Hepatocyte (in vitro differentiated cells): ENCODE data around the gene ASPSCR1. TPM values are rescaled to one million over a fixed set of nuclear protein-coding genes. Genes with fewer than 3 reads are reported as not detected.

ENCODE experiments used
- DNase-seq: peaks from one replicate; pipeline ENCODE4 v3.0.0-alpha.2; 2016; ENCODE audit warnings: low spot score
- H2AFZ ChIP-seq: fragments of 200-600 bp; sonication (generic); 2 replicates; pipeline ENCODE4 v1.6.0; 2016; ENCODE audit warnings: antibody characterized with exemption, mild to moderate bottlenecking
- H3K27ac ChIP-seq: fragments of 200-600 bp; sonication (generic); 2 replicates; pipeline ENCODE4 v1.5.1; 2016; ENCODE audit warnings: mild to moderate bottlenecking
- H3K27me3 ChIP-seq: fragments of 200-600 bp; sonication (generic); 2 replicates; pipeline ENCODE4 v1.6.1; 2016
- H3K36me3 ChIP-seq: fragments of 200-600 bp; sonication (generic); replicated peaks from 2 replicates; pipeline ENCODE4 v1.5.1; 2016; ENCODE audit warnings: low read depth; ENCODE audit not compliant: insufficient read depth
- H3K4me1 ChIP-seq: fragments of 200-600 bp; sonication (generic); 2 replicates; pipeline ENCODE4 v1.5.1; 2016; ENCODE audit warnings: mild to moderate bottlenecking, moderate library complexity; ENCODE audit not compliant: insufficient read depth
- H3K4me2 ChIP-seq: fragments of 200-600 bp; sonication (generic); 2 replicates; pipeline ENCODE4 v1.6.0; 2016
- H3K4me3 ChIP-seq: fragments of 200-600 bp; sonication (generic); 2 replicates; pipeline ENCODE4 v1.5.1; 2016; ENCODE audit warnings: mild to moderate bottlenecking
- H3K79me2 ChIP-seq: fragments of 200-600 bp; sonication (generic); 2 replicates; pipeline ENCODE4 v1.6.0; 2017; ENCODE audit warnings: mild to moderate bottlenecking
- H3K9me2 ChIP-seq: fragments of 200-600 bp; sonication (generic); replicated peaks from 2 replicates; pipeline ENCODE4 v1.6.0; 2017; ENCODE audit warnings: mild to moderate bottlenecking; ENCODE audit not compliant: insufficient read depth
- H3K9me3 ChIP-seq: fragments of 200-600 bp; sonication (generic); 2 replicates; pipeline ENCODE4 v1.5.1; 2016; ENCODE audit warnings: low read depth, mild to moderate bottlenecking
- H4K20me1 ChIP-seq: fragments of 200-600 bp; sonication (generic); 2 replicates; pipeline ENCODE4 v1.6.0; 2016; ENCODE audit warnings: mild to moderate bottlenecking; ENCODE audit not compliant: insufficient read depth, poor library complexity, severe bottlenecking
- CTCF ChIP-seq: fragments of 200-600 bp; sonication (generic); IDR thresholded peaks from 2 replicates; pipeline ENCODE4 v1.5.1; 2016; ENCODE audit warnings: antibody characterized with exemption, mild to moderate bottlenecking; ENCODE audit not compliant: poor library complexity
- EZH2 ChIP-seq: fragments of 200-600 bp; sonication (generic); IDR thresholded peaks from 2 replicates; pipeline ENCODE4 v1.6.1; 2016; ENCODE audit warnings: antibody characterized with exemption, mild to moderate bottlenecking, borderline replicate concordance
- EZH2phosphoT487 ChIP-seq: fragments of 200-600 bp; sonication (generic); IDR thresholded peaks from one replicate; pipeline ENCODE4 v1.6.1; 2018; ENCODE audit warnings: antibody characterized with exemption, mild to moderate bottlenecking, low read depth, moderate library complexity; ENCODE audit not compliant: unreplicated experiment, severe bottlenecking
- WGBS: methylation state at CpG from one replicate; pipeline ENCODE4 v1.1.6; 2016; ENCODE audit warnings: low lambda C conversion rate; ENCODE audit errors: missing lambda C conversion rate; 5-methylcytosine and 5-hydroxymethylcytosine counted together
- polyA plus RNA-seq: library from polyadenylated mRNA; unstranded; fragments of >200 nt; fragmentation: Nextera tagmentation; extraction: Ambion mirVana; gene quantifications from 2 replicates; pipeline ENCODE4 v1.2.1, GENCODE V29; 2016
- total RNA-seq: library from RNA; depleted of rRNA; stranded (reverse); fragments of >200 nt; gene quantifications from 2 replicates; pipeline ENCODE4 v1.2.3, GENCODE V29; 2014

ASPSCR1 gene
- total and polyA plus RNA-seq, 2 experiments from 2014 or later = 28.4 to 45.9 TPM

- Histone ChIP-seq H3K9me3 (no peaks in the 10 kb centered on the region), H3K4me3 (no peak overlapping the region), H3K36me3 (no peaks in the 10 kb centered on the region), H3K9me2 (no peaks in the 10 kb centered on the region), H3K27me3 (no peaks in the 10 kb centered on the region), H3K4me2 (no peak overlapping the region), H2AFZ (no peak overlapping the region), H3K4me1 (no peaks in the 10 kb centered on the region), H3K79me2 (no peaks in the 10 kb centered on the region), H3K27ac (no peak overlapping the region), H4K20me1 (no peaks in the 10 kb centered on the region)
- TF ChIP-seq EZH2phosphoT487 (no peak), EZH2 (no peak), CTCF (no peak)
- DNase-seq = no peak
- WGBS = 84% methylated on average over 5 of the region's 12 CpGs
Observed at GRCh38 chr17:81942167-81942553, 35.3 kb upstream of the ASPSCR1 start.

GRCh38 chr17:81944858-81945257, 32.6 kb upstream of the ASPSCR1 start:
- Histone ChIP-seq H3K9me2 (no peaks in the 10 kb centered on the region), H3K27me3 (no peaks in the 10 kb centered on the region), H3K4me2 (no peak overlapping the region), H3K4me1 (no peaks in the 10 kb centered on the region), H3K36me3 (no peaks in the 10 kb centered on the region), H2AFZ (no peak overlapping the region), H4K20me1 (no peaks in the 10 kb centered on the region), H3K79me2 (no peaks in the 10 kb centered on the region), H3K4me3 (no peak overlapping the region), H3K27ac (no peak overlapping the region), H3K9me3 (no peaks in the 10 kb centered on the region)
- no peak for DNase-seq
- WGBS = 89% methylated on average over 9 of the region's 9 CpGs
- no peak for TF ChIP-seq EZH2phosphoT487
- TF ChIP-seq CTCF = no peak
- no peak for TF ChIP-seq EZH2

- Histone ChIP-seq H3K36me3 (no peaks in the 10 kb centered on the region), H3K79me2 (no peaks in the 10 kb centered on the region), H3K9me2 (no peaks in the 10 kb centered on the region), H3K27ac (no peak within 1 kb of the TSS), H3K4me1 (no peaks in the 10 kb centered on the region), H3K4me3 (no peak within 1 kb of the TSS), H3K4me2 (no peak within 1 kb of the TSS), H2AFZ (no peak within 1 kb of the TSS), H3K27me3 (no peaks in the 10 kb centered on the region), H3K9me3 (no peaks in the 10 kb centered on the region), H4K20me1 (no peaks in the 10 kb centered on the region)
- 86% methylated on average over 13 of the region's 13 CpGs for WGBS
- TF ChIP-seq EZH2phosphoT487 (no peak), CTCF (no peak), EZH2 (no peak)
- no peak for DNase-seq
Observed at GRCh38 chr17:81947189-81947588, 30.2 kb upstream of the ASPSCR1 start, which contains the start of gene MYADML2. TSS of gene MYADML2 (minus strand) at chr17:81947233. CDS start at chr17:81941741, 5,492 bp downstream.
